Measurements from ENCODE around the gene KRTAP12-2. TPM values are rescaled to one million over a fixed set of nuclear protein-coding genes. Genes with fewer than 3 reads are reported as not detected.
"Not testable (repeated sequence)": the region's sequence is repeated elsewhere in the genome, so short reads cannot be mapped to it uniquely, and the experiment has no call there.

KRTAP12-2 gene
- total RNA-seq, 1 donor: not detected

DNA sequence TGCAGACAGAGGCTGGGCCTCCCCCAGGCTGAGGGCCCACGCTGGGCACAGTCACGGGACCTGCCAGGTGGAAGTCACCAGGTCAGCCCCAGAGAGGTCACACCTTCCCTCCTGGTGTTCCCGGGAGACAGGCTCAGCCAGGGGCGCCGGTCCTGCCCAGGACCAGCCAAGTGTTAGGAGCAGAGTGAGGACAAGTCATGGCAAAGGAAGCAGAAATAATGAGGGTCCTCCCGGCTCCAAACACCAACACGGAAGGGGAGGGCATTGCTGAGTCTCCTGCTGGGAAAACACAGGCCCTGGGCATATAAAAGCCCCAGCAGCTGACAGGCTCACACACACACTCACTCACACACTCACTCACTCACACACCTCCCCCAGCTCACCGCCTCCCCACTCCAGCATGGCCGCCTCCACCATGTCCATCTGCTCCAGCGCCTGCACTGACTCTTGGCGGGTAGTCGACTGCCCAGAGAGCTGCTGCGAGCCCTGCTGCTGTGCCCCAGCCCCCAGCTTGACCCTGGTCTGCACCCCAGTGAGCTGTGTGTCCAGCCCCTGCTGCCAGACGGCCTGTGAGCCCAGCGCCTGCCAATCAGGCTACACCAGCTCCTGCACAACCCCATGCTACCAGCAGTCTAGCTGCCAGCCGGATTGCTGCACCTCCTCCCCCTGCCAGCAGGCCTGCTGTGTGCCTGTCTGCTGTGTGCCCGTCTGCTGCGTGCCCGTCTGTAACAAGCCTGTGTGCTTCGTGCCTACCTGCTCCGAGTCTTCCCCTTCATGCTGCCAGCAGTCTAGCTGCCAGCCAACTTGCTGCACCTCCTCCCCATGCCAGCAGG is 29.5 kb downstream of the KRTAP12-2 start, which contains the start of gene KRTAP10-10:
KRTAP10-10 (plus strand) TSS at position 339 of the 833 bp plus-strand sequence; CDS start at position 401, 62 bp downstream.
- DNase-seq (ENCODE audit: low read depth): no peak
- H3K4me3 ChIP-seq (ENCODE audit: low read depth, low read length): no peak within 1 kb of the TSS
- no peak for TF ChIP-seq CTCF (IDR thresholded peaks at IDR 0.05; ENCODE audit: insufficient read depth, low read depth, low read length)

- TF ChIP-seq CTCF (IDR thresholded peaks at IDR 0.05; ENCODE audit: insufficient read depth, low read depth, low read length): no peak
Observed at GRCh38 chr21:44636209-44637017, 30.3 kb downstream of the KRTAP12-2 start.

GRCh38 chr21:44632067-44632466 is 34.7 kb downstream of the KRTAP12-2 start:
- TF ChIP-seq CTCF (IDR thresholded peaks at IDR 0.05; ENCODE audit: insufficient read depth, low read depth, low read length): no peak
- H3K4me3 ChIP-seq (ENCODE audit: low read depth, low read length): no peak overlapping the region
- no peak for DNase-seq (ENCODE audit: low read depth)

More at GRCh38 chr21:44636209-44637017, 30.3 kb downstream of the KRTAP12-2 start:
- DNase-seq (ENCODE audit: low read depth): no peak
- no peak overlapping the region for H3K4me3 ChIP-seq (ENCODE audit: low read depth, low read length)

DNA sequence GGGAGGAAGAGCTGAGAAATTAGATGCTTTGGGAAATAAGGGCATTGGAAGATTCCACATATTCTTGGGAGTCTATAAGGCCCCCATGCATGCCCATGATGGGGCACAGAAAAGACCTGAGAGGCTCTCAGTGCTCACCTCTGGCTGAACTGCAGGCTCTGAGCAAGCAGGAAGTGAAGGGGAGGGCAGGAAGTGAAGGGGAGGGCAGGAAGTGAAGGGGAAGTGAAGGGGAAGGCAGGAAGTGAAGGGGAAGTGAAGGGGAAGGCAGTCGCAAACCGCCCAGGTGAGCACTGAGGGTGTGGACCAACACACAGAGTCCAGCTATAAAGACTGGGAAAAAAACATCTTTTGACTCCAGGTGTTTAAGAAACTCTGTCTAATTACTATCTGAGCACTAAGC is 36.3 kb downstream of the KRTAP12-2 start:
- H3K4me3 ChIP-seq (ENCODE audit: low read depth, low read length): no peak overlapping the region
- TF ChIP-seq CTCF (IDR thresholded peaks at IDR 0.05; ENCODE audit: insufficient read depth, low read depth, low read length): no peak
- no peak for DNase-seq (ENCODE audit: low read depth)

- H3K4me3 ChIP-seq (ENCODE audit: low read depth, low read length): no peak overlapping the region
- no peak for TF ChIP-seq CTCF (IDR thresholded peaks at IDR 0.05; ENCODE audit: insufficient read depth, low read depth, low read length)
- DNase-seq (ENCODE audit: low read depth): no peak
Observed at GRCh38 chr21:44628707-44629391, 37.9 kb downstream of the KRTAP12-2 start.

GRCh38 chr21:44627831-44628233 is 38.9 kb downstream of the KRTAP12-2 start:
- DNase-seq (ENCODE audit: low read depth); H3K4me3 ChIP-seq (ENCODE audit: low read depth, low read length): not testable (repeated sequence)

DNA sequence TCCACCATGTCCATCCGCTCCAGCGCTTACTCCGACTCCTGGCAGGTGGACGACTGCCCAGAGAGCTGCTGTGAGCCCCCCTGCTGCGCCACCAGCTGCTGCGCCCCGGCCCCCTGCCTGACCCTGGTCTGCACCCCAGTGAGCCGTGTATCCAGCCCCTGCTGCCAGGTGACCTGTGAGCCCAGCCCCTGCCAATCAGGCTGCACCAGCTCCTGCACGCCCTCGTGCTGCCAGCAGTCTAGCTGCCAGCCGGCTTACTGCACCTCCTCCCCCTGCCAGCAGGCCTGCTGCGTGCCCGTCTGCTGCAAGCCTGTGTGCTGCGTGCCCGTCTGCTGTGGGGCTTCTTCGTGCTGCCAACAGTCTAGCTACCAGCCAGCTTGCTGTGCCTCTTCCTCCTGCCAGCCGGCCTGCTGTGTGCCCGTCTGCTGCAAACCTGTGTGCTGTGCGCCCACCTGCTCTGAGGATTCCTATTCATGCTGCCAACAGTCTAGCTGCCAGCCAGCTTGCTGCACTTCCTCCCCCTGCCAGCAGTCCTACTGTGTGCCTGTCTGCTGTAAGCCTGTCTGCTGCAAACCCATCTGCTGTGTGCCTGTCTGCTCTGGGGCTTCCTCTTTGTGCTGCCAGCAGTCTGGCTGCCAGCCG is 39.4 kb downstream of the KRTAP12-2 start:
- H3K4me3 ChIP-seq (ENCODE audit: low read depth, low read length); DNase-seq (ENCODE audit: low read depth): not testable (repeated sequence)

Measured in fibroblast of villous mesenchyme (primary cell).